HepG2 (cell line): ENCODE measurements around the gene ADAMTS15.

Experiments
- BRD4 ChIP-seq: sonication (generic); formaldehyde crosslinking; IDR thresholded peaks from 2 replicates; pipeline ENCODE4 v1.4.0; 2020; ENCODE audit warnings: missing genetic modification reagents
- CREM ChIP-seq, 2 experiments: sonication (generic) in 1 of 2; formaldehyde crosslinking in 1 of 2; IDR thresholded peaks; 2 replicates each; pipeline versions ENCODE4 v1.4.0 to v1.6.1; 2016 to 2020; ENCODE audit warnings: antibody characterized with exemption in 1 of 2, mild to moderate bottlenecking in 1 of 2, missing genetic modification reagents in 1 of 2
- ELF1 ChIP-seq: sonication (generic); formaldehyde crosslinking; IDR thresholded peaks from 2 replicates; pipeline ENCODE4 v1.4.0; 2020; ENCODE audit warnings: missing genetic modification reagents
- FOSL1 ChIP-seq: sonication (generic); formaldehyde crosslinking; IDR thresholded peaks from 2 replicates; pipeline ENCODE4 v1.9.0; 2021; ENCODE audit warnings: missing genetic modification reagents, borderline replicate concordance
- IRF2 ChIP-seq: IDR thresholded peaks from 2 replicates; pipeline ENCODE4 v1.6.1; 2018; ENCODE audit warnings: missing genetic modification reagents, missing compliant biosample characterization
- KDM4B ChIP-seq: sonication (generic); formaldehyde crosslinking; IDR thresholded peaks from 2 replicates; pipeline ENCODE4 v1.4.0; 2020; ENCODE audit warnings: missing genetic modification reagents
- ZNF329 ChIP-seq: sonication (generic); formaldehyde crosslinking; IDR thresholded peaks from 2 replicates; pipeline ENCODE4 v1.9.0; 2021; ENCODE audit warnings: low read depth, mild to moderate bottlenecking, missing genetic modification reagents
- ZNF441 ChIP-seq: sonication (generic); formaldehyde crosslinking; IDR thresholded peaks from 2 replicates; pipeline ENCODE4 v1.7.0; 2021; ENCODE audit warnings: missing genetic modification reagents, borderline replicate concordance
- ZNF629 ChIP-seq: sonication (generic); formaldehyde crosslinking; conservative IDR thresholded peaks from 2 replicates; pipeline ENCODE4 v1.5.0; 2020; ENCODE audit warnings: missing genetic modification reagents
- ZNF776 ChIP-seq: sonication (generic); formaldehyde crosslinking; IDR thresholded peaks from 2 replicates; pipeline ENCODE4 v1.4.0; 2020; ENCODE audit warnings: mild to moderate bottlenecking, missing genetic modification reagents
- TF ChIP-seq, protein P1 (sequence below): sonication (generic); formaldehyde crosslinking; IDR thresholded peaks from 2 replicates; pipeline ENCODE4 v1.5.0; 2020; ENCODE audit warnings: mild to moderate bottlenecking, missing genetic modification reagents, moderate library complexity
- TF ChIP-seq, protein P2 (sequence below): sonication (generic); formaldehyde crosslinking; IDR thresholded peaks from 2 replicates; pipeline ENCODE4 v1.4.0; 2020; ENCODE audit warnings: missing genetic modification reagents

DNA sequence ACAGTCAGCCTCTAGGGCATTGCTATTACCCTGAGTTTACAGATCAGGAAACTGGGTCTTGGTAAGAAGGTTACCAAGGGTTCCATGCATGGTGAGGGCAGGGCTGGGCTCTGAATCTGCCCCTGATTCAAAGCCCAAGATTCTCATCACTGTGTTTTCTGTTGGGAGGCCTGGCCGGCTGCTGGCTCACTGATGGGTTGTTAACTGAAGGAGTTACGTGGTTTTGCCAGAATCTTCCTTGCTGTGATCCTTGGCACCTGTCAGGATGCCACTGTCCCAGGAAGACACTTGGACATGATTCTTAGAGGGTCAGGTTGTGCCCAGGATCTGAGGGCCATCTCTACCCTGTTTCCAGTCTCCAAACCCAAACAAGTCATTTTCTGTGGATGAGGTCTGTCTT is 61.5 kb downstream of the ADAMTS15 start:
- TF ChIP-seq FOSL1 (CRISPR knock-in tag) (no peak), CREM (IDR thresholded peaks at IDR 0.05) (no peak), CREM (CRISPR knock-in tag; IDR thresholded peaks at IDR 0.05) (no peak), BRD4 (CRISPR knock-in tag) (no peak), ELF1 (CRISPR knock-in tag) (no peak), ZNF329 (CRISPR knock-in tag) (no peak), IRF2 (CRISPR knock-in tag) (no peak), ZNF629 (CRISPR knock-in tag) (no peak), ZNF776 (no peak), KDM4B (CRISPR knock-in tag) (no peak), ZNF441 (CRISPR knock-in tag) (no peak)
- TF ChIP-seq, protein P1, sequence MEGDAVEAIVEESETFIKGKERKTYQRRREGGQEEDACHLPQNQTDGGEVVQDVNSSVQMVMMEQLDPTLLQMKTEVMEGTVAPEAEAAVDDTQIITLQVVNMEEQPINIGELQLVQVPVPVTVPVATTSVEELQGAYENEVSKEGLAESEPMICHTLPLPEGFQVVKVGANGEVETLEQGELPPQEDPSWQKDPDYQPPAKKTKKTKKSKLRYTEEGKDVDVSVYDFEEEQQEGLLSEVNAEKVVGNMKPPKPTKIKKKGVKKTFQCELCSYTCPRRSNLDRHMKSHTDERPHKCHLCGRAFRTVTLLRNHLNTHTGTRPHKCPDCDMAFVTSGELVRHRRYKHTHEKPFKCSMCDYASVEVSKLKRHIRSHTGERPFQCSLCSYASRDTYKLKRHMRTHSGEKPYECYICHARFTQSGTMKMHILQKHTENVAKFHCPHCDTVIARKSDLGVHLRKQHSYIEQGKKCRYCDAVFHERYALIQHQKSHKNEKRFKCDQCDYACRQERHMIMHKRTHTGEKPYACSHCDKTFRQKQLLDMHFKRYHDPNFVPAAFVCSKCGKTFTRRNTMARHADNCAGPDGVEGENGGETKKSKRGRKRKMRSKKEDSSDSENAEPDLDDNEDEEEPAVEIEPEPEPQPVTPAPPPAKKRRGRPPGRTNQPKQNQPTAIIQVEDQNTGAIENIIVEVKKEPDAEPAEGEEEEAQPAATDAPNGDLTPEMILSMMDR (CRISPR knock-in tag), result no peak
- TF ChIP-seq, protein P2, sequence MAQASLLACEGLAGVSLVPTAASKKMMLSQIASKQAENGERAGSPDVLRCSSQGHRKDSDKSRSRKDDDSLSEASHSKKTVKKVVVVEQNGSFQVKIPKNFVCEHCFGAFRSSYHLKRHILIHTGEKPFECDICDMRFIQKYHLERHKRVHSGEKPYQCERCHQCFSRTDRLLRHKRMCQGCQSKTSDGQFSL (CRISPR knock-in tag), result no peak
